SJCRH30 (cell line): ENCODE results near the gene LTV1. TPM values are rescaled to one million over a fixed set of nuclear protein-coding genes. Genes with fewer than 3 reads are reported as not detected.
"Not testable (repeated sequence)": the region's sequence is repeated elsewhere in the genome, so short reads cannot be mapped to it uniquely, and the experiment has no call there.

Experiments
- DNase-seq, 2 experiments: peaks; one replicate each; pipeline ENCODE4 v3.0.0-alpha.2; 2015 to 2020
- H3K27ac ChIP-seq: fragments of 250-450 bp; sonication (Bioruptor Pico); 2 replicates; pipeline ENCODE4 v1.5.1; 2020; ENCODE audit warnings: mild to moderate bottlenecking, moderate library complexity
- H3K27me3 ChIP-seq: fragments of 250-450 bp; sonication (Bioruptor Pico); 2 replicates; pipeline ENCODE4 v1.5.1; 2020; ENCODE audit warnings: mild to moderate bottlenecking, moderate library complexity
- H3K36me3 ChIP-seq: fragments of 250-450 bp; sonication (Bioruptor Pico); 2 replicates; pipeline ENCODE4 v1.5.1; 2020; ENCODE audit warnings: mild to moderate bottlenecking, moderate library complexity
- H3K4me1 ChIP-seq: fragments of 250-450 bp; sonication (Bioruptor Pico); 2 replicates; pipeline ENCODE4 v1.5.1; 2020; ENCODE audit warnings: mild to moderate bottlenecking, moderate library complexity
- H3K4me3 ChIP-seq: fragments of 250-450 bp; sonication (Bioruptor Pico); 2 replicates; pipeline ENCODE4 v1.5.1; 2020; ENCODE audit warnings: mild to moderate bottlenecking, moderate library complexity
- H3K9me3 ChIP-seq: fragments of 250-450 bp; sonication (Bioruptor Pico); replicated peaks from 2 replicates; pipeline ENCODE4 v1.5.1; 2020; ENCODE audit warnings: mild to moderate bottlenecking, moderate library complexity
- total RNA-seq: library from RNA; depleted of rRNA; stranded (reverse); fragments of >200 nt; shearing (Covaris generic); gene quantifications from 2 replicates; pipeline ENCODE4 v1.2.3, GENCODE V29; 2014

The LTV1 gene
- total RNA-seq, 1 experiment from 2014 or later, result 44.8 TPM

DNA sequence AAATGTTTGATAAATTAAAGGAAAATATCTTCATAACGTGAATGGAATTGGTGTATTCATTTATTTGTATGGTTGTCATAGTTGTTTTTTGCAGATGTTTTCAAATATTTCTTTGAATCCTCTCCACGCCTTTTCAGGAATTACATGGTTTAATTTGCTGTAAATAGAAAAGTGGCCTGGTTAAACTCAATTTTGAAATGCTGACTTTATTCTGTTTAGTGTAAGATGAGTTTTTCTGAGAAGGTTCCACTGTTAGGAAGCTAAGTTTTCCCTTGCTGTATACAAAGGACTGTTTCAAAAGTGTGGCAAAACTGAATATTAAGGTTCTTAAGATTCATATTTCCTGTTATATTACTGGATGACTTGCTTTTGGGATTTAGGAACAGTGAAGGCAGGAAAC is 20.6 kb downstream of the LTV1 start:
- no peaks in the 10 kb centered on the region for H3K4me1 ChIP-seq
- H3K36me3 ChIP-seq, result peaks cover 53% of the 10 kb centered on the region
- no peaks in the 10 kb centered on the region for H3K27me3 ChIP-seq
- no peak overlapping the region for H3K4me3 ChIP-seq
- H3K27ac ChIP-seq, result no peak overlapping the region
- no peak for DNase-seq
- H3K9me3 ChIP-seq, result no peaks in the 10 kb centered on the region

DNA sequence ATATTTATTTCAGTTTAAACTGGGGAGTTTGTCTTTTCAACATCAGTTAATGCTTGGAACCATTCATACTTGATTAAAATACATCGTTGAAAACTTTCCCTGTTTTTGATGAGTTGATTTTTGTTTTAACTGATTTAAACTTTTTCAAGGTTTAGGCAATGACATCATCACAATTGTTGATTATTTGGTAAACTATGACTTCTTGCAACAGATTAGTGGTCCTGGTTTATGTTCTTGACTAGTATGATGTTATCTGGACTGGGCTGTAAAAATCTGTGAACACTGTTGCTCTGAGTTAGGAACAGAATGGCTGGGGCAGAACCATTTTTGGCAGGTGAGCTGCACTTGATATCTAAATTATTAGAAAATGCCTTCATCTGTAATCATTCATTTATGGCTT is 21.1 kb downstream of the LTV1 start, which contains the start of gene ZC2HC1B:
Gene ZC2HC1B (plus strand): TSS at position 241 of the 400 bp plus-strand sequence. CDS start 66 bp downstream, at position 307.
- Histone ChIP-seq H3K9me3 (no peaks in the 10 kb centered on the region), H3K36me3 (peaks cover 48% of the 10 kb centered on the region), H3K4me3 (no peak within 1 kb of the TSS), H3K27me3 (no peaks in the 10 kb centered on the region), H3K27ac (no peak within 1 kb of the TSS), H3K4me1 (no peaks in the 10 kb centered on the region)
- DNase-seq, result no peak

GRCh38 chr6:143867236-143867635 is 24.1 kb downstream of the LTV1 start:
- Histone ChIP-seq H3K4me3 (no peak overlapping the region), H3K4me1 (no peaks in the 10 kb centered on the region), H3K36me3 (peaks cover 27% of the 10 kb centered on the region), H3K27me3 (no peaks in the 10 kb centered on the region), H3K9me3 (no peaks in the 10 kb centered on the region), H3K27ac (no peak overlapping the region)
- no peak for DNase-seq

GRCh38 chr6:143868808-143869207 is 25.7 kb downstream of the LTV1 start:
- H3K4me3 ChIP-seq, DNase-seq, H3K9me3 ChIP-seq, H3K4me1 ChIP-seq, H3K27ac ChIP-seq, H3K27me3 ChIP-seq: not testable (repeated sequence)
- H3K36me3 ChIP-seq, result peaks cover 14% of the 10 kb centered on the region

GRCh38 chr6:143871202-143871730 is 28.1 kb downstream of the LTV1 start:
- not testable (repeated sequence) for H3K4me1 ChIP-seq, H3K27ac ChIP-seq, H3K36me3 ChIP-seq, H3K4me3 ChIP-seq, H3K27me3 ChIP-seq, H3K9me3 ChIP-seq
- peak in 1 of 2 experiments; percentile 30 for DNase-seq

- no peak for DNase-seq
- Histone ChIP-seq H3K27ac (no peak overlapping the region), H3K4me3 (no peak overlapping the region), H3K9me3 (no peaks in the 10 kb centered on the region), H3K27me3 (no peaks in the 10 kb centered on the region), H3K36me3 (no peaks in the 10 kb centered on the region), H3K4me1 (no peaks in the 10 kb centered on the region)
These were observed 29.1 kb downstream of the LTV1 start for GRCh38 chr6:143872201-143872600.

DNA sequence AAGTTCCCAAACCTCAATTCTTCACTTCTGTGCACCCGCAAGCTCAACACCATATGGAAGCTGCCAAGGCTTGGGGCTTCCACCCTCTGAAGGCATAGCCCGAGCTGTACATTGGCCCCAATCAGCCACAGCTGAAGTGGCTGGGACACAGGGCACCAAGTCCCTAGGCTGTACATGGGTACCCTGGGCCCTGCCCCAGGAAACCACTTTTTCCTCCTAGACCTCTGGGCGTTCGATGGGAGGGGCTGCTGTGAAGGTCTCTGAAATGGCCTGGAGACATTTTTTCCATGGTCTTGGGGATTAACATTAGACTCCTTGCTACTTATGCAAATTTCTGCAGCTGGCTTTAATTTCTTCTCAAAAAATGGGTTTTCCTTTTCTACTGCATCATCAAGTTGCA is 30.5 kb downstream of the LTV1 start:
- not testable (repeated sequence) for H3K4me3 ChIP-seq, H3K36me3 ChIP-seq, H3K27me3 ChIP-seq, DNase-seq, H3K9me3 ChIP-seq, H3K4me1 ChIP-seq, H3K27ac ChIP-seq

- not testable (repeated sequence) for H3K27me3 ChIP-seq, H3K27ac ChIP-seq, H3K4me1 ChIP-seq, DNase-seq, H3K4me3 ChIP-seq, H3K36me3 ChIP-seq, H3K9me3 ChIP-seq
These were observed 31.4 kb downstream of the LTV1 start for GRCh38 chr6:143874503-143874902.

GRCh38 chr6:143877584-143878271 is 34.6 kb downstream of the LTV1 start:
- H3K36me3 ChIP-seq, result no peaks in the 10 kb centered on the region
- H3K9me3 ChIP-seq, result peaks cover 3% of the 10 kb centered on the region; the same call in 1 of the 2 replicates
- no peak for DNase-seq
- H3K27ac ChIP-seq, result no peak overlapping the region
- H3K27me3 ChIP-seq, result no peaks in the 10 kb centered on the region
- no peaks in the 10 kb centered on the region for H3K4me1 ChIP-seq
- H3K4me3 ChIP-seq, result no peak overlapping the region

GRCh38 chr6:143878272-143878760 is 35.2 kb downstream of the LTV1 start:
- Histone ChIP-seq H3K4me1 (no peaks in the 10 kb centered on the region), H3K36me3 (no peaks in the 10 kb centered on the region), H3K27me3 (no peaks in the 10 kb centered on the region), H3K4me3 (no peak overlapping the region), H3K27ac (no peak overlapping the region), H3K9me3 (peaks cover 3% of the 10 kb centered on the region; the same call in 1 of the 2 replicates)
- DNase-seq, result no peak

- H3K27me3 ChIP-seq, result no peaks in the 10 kb centered on the region
- no peak overlapping the region for H3K27ac ChIP-seq
- H3K4me3 ChIP-seq, result no peak overlapping the region
- DNase-seq, result no peak
- no peaks in the 10 kb centered on the region for H3K36me3 ChIP-seq
- H3K9me3 ChIP-seq, result peaks cover 3% of the 10 kb centered on the region; the same call in 1 of the 2 replicates
- H3K4me1 ChIP-seq, result no peaks in the 10 kb centered on the region
These were observed 37.3 kb downstream of the LTV1 start for GRCh38 chr6:143880412-143880811.

GRCh38 chr6:143882401-143882930 is 39.3 kb downstream of the LTV1 start:
- no peaks in the 10 kb centered on the region for H3K4me1 ChIP-seq
- no peak overlapping the region for H3K27ac ChIP-seq
- no peaks in the 10 kb centered on the region for H3K36me3 ChIP-seq
- no peaks in the 10 kb centered on the region for H3K27me3 ChIP-seq
- H3K4me3 ChIP-seq, result no peak overlapping the region
- DNase-seq, result no peak
- H3K9me3 ChIP-seq, result peaks cover 3% of the 10 kb centered on the region; the same call in 1 of the 2 replicates

- Histone ChIP-seq H3K4me3 (no peak overlapping the region), H3K4me1 (no peaks in the 10 kb centered on the region), H3K36me3 (no peaks in the 10 kb centered on the region), H3K27ac (no peak overlapping the region), H3K9me3 (no peaks in the 10 kb centered on the region), H3K27me3 (no peaks in the 10 kb centered on the region)
- DNase-seq, result no peak
These were observed 41.2 kb downstream of the LTV1 start for GRCh38 chr6:143884216-143884900.

DNA sequence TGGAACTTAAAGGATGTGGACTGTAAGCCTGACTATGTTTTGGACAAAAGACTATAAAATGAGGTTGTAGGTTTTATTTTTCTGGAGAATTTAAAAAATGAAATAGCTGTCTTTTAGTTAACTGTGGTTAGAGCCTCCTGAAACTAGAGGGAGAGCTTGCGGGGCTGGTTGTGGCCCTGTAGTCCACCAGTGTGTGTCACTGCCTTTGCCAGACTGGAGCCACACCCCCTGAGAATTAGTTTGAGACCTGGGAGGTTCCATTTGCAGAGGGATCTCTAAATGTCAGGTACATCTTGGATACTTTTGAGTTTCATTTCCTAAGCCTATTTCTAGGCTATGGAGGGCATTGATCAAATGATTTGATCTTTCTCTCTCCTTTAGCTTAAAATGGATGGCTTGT is 42.0 kb downstream of the LTV1 start:
- Histone ChIP-seq H3K27me3 (no peaks in the 10 kb centered on the region), H3K4me3 (no peak overlapping the region), H3K9me3 (no peaks in the 10 kb centered on the region), H3K27ac (no peak overlapping the region), H3K36me3 (no peaks in the 10 kb centered on the region), H3K4me1 (no peaks in the 10 kb centered on the region)
- no peak for DNase-seq

- no peak overlapping the region for H3K27ac ChIP-seq
- H3K9me3 ChIP-seq, result no peaks in the 10 kb centered on the region
- no peak for DNase-seq
- no peaks in the 10 kb centered on the region for H3K36me3 ChIP-seq
- H3K4me3 ChIP-seq, result no peak overlapping the region
- no peaks in the 10 kb centered on the region for H3K27me3 ChIP-seq
- H3K4me1 ChIP-seq, result no peaks in the 10 kb centered on the region
These were observed 51.5 kb downstream of the LTV1 start for GRCh38 chr6:143894655-143895054.
